GM12875 (cell line): ENCODE results near the gene GCM1.

Source experiments
- H3K4me3 ChIP-seq: one replicate; pipeline ENCODE4 v1.5.1; 2011; ENCODE audit warnings: low read depth, low read length, control low read depth
- CTCF ChIP-seq: IDR thresholded peaks from 2 replicates; pipeline ENCODE4 v1.5.1; 2011; ENCODE audit warnings: low read depth, mild to moderate bottlenecking, control low read depth, inconsistent platforms, low read length, moderate library complexity, borderline replicate concordance; ENCODE audit not compliant: insufficient read depth

The GCM1 gene

GRCh38 chr6:53111865-53112264 lies 36.8 kb downstream of the GCM1 start:
- H3K4me3 ChIP-seq: no peak overlapping the region

GRCh38 chr6:53109612-53110011 lies 39.0 kb downstream of the GCM1 start:
- H3K4me3 ChIP-seq: no peak overlapping the region
- no peak for TF ChIP-seq CTCF

More at GRCh38 chr6:53111865-53112264, 36.8 kb downstream of the GCM1 start:
- TF ChIP-seq CTCF: no peak

- TF ChIP-seq CTCF: no peak
Measured at GRCh38 chr6:53107091-53107490, 41.5 kb downstream of the GCM1 start.

GRCh38 chr6:53104916-53105315 lies 43.7 kb downstream of the GCM1 start:
- no peak overlapping the region for H3K4me3 ChIP-seq
- TF ChIP-seq CTCF: no peak

More at GRCh38 chr6:53107091-53107490, 41.5 kb downstream of the GCM1 start:
- no peak overlapping the region for H3K4me3 ChIP-seq

- TF ChIP-seq CTCF: no peak
- no peak overlapping the region for H3K4me3 ChIP-seq
Measured at GRCh38 chr6:53103993-53104675, 44.5 kb downstream of the GCM1 start.

- no peak for TF ChIP-seq CTCF
- no peak overlapping the region for H3K4me3 ChIP-seq
Measured at GRCh38 chr6:53101006-53101405, 47.6 kb downstream of the GCM1 start.

- H3K4me3 ChIP-seq: no peak overlapping the region
- no peak for TF ChIP-seq CTCF
Measured at GRCh38 chr6:53100561-53100960, 48.1 kb downstream of the GCM1 start.
